ENCODE data around the gene METTL26.

The METTL26 gene

GRCh38 chr16:592518-593306 lies 43.4 kb downstream of the METTL26 start:
- WGBS (ENCODE audit: extremely low coverage, insufficient coverage, low lambda C conversion rate), result no CpG with 5 or more reads among the region's 24 CpGs
- no peak overlapping the region for H3K4ac ChIP-seq (ENCODE audit: low read depth, low read length)
- H3K4me3 ChIP-seq (ENCODE audit: low read length), result no peak overlapping the region

GRCh38 chr16:591892-592517 lies 44.1 kb downstream of the METTL26 start:
- H2AK5ac ChIP-seq (ENCODE audit: low read length), result no peak overlapping the region
- no peak overlapping the region for H3K4me3 ChIP-seq (ENCODE audit: low read length)
- H3K18ac ChIP-seq (ENCODE audit: low read length), result no peak overlapping the region
- WGBS (ENCODE audit: extremely low coverage, insufficient coverage, low lambda C conversion rate), result no CpG with 5 or more reads among the region's 15 CpGs
- H3K56ac ChIP-seq (ENCODE audit: low read length), result no peak overlapping the region
- H2BK120ac ChIP-seq (ENCODE audit: low read depth, low read length), result no peak overlapping the region
- H4K5ac ChIP-seq (ENCODE audit: low read length), result no peak overlapping the region
- H2BK15ac ChIP-seq (replicated peaks; ENCODE audit: low read depth), result no peak overlapping the region
- no peak overlapping the region for H3K23ac ChIP-seq (ENCODE audit: low read length)
- no peak overlapping the region for H3K27ac ChIP-seq (ENCODE audit: low read depth, low read length)
- H3K36me3 ChIP-seq (ENCODE audit: control insufficient read depth, insufficient read depth, low read length), result no peaks in the 10 kb centered on the region
- H3K9ac ChIP-seq (ENCODE audit: low read length), result no peak overlapping the region
- H3K4me2 ChIP-seq (ENCODE audit: low read length), result no peak overlapping the region
- no peak overlapping the region for H3K4ac ChIP-seq (ENCODE audit: low read depth, low read length)
- peaks cover 12% of the 10 kb centered on the region for H3K79me2 ChIP-seq (ENCODE audit: control insufficient read depth, insufficient read depth, low read length)
- H3K27me3 ChIP-seq (ENCODE audit: insufficient read depth, low read length, poor library complexity), result no peaks in the 10 kb centered on the region
- no peak for DNase-seq
- no peak overlapping the region for H4K8ac ChIP-seq (ENCODE audit: low read depth, low read length)
- peaks cover 3% of the 10 kb centered on the region for H3K4me1 ChIP-seq (ENCODE audit: control insufficient read depth, low read depth, low read length)
- no peak overlapping the region for H2BK5ac ChIP-seq (ENCODE audit: low read length)
- H3K79me1 ChIP-seq (ENCODE audit: low read length), result peaks cover 23% of the 10 kb centered on the region

More at GRCh38 chr16:592518-593306, 43.4 kb downstream of the METTL26 start:
- Histone ChIP-seq H4K8ac (ENCODE audit: low read depth, low read length) (no peak overlapping the region), H3K18ac (ENCODE audit: low read length) (no peak overlapping the region), H3K79me1 (ENCODE audit: low read length) (peaks cover 23% of the 10 kb centered on the region), H2AK5ac (ENCODE audit: low read length) (no peak overlapping the region), H2BK15ac (replicated peaks; ENCODE audit: low read depth) (no peak overlapping the region), H3K4me1 (ENCODE audit: control insufficient read depth, low read depth, low read length) (peaks cover 3% of the 10 kb centered on the region), H3K9ac (ENCODE audit: low read length) (no peak overlapping the region), H3K4me2 (ENCODE audit: low read length) (no peak overlapping the region), H3K36me3 (ENCODE audit: control insufficient read depth, insufficient read depth, low read length) (no peaks in the 10 kb centered on the region), H3K27me3 (ENCODE audit: insufficient read depth, low read length, poor library complexity) (no peaks in the 10 kb centered on the region), H3K27ac (ENCODE audit: low read depth, low read length) (no peak overlapping the region), H3K56ac (ENCODE audit: low read length) (no peak overlapping the region), H2BK120ac (ENCODE audit: low read depth, low read length) (no peak overlapping the region), H3K23ac (ENCODE audit: low read length) (peak overlapping the region; percentile 24), H2BK5ac (ENCODE audit: low read length) (no peak overlapping the region), H4K5ac (ENCODE audit: low read length) (no peak overlapping the region), H3K79me2 (ENCODE audit: control insufficient read depth, insufficient read depth, low read length) (peaks cover 12% of the 10 kb centered on the region)
- DNase-seq, result no peak

GRCh38 chr16:591231-591630 lies 44.9 kb downstream of the METTL26 start:
- WGBS (ENCODE audit: extremely low coverage, insufficient coverage, low lambda C conversion rate), result no CpG with 5 or more reads among the region's 8 CpGs
- Histone ChIP-seq H3K27ac (ENCODE audit: low read depth, low read length) (no peak overlapping the region), H2BK5ac (ENCODE audit: low read length) (no peak overlapping the region), H2AK5ac (ENCODE audit: low read length) (no peak overlapping the region), H3K18ac (ENCODE audit: low read length) (no peak overlapping the region), H3K56ac (ENCODE audit: low read length) (no peak overlapping the region), H3K79me2 (ENCODE audit: control insufficient read depth, insufficient read depth, low read length) (peaks cover 12% of the 10 kb centered on the region), H2BK120ac (ENCODE audit: low read depth, low read length) (no peak overlapping the region), H3K79me1 (ENCODE audit: low read length) (peaks cover 19% of the 10 kb centered on the region), H2BK15ac (replicated peaks; ENCODE audit: low read depth) (no peak overlapping the region), H4K8ac (ENCODE audit: low read depth, low read length) (no peak overlapping the region), H3K23ac (ENCODE audit: low read length) (no peak overlapping the region), H4K5ac (ENCODE audit: low read length) (no peak overlapping the region), H3K4me2 (ENCODE audit: low read length) (no peak overlapping the region), H3K4ac (ENCODE audit: low read depth, low read length) (no peak overlapping the region), H3K27me3 (ENCODE audit: insufficient read depth, low read length, poor library complexity) (no peaks in the 10 kb centered on the region), H3K36me3 (ENCODE audit: control insufficient read depth, insufficient read depth, low read length) (no peaks in the 10 kb centered on the region), H3K4me1 (ENCODE audit: control insufficient read depth, low read depth, low read length) (peaks cover 3% of the 10 kb centered on the region), H3K4me3 (ENCODE audit: low read length) (no peak overlapping the region), H3K9ac (ENCODE audit: low read length) (no peak overlapping the region)
- DNase-seq, result no peak

GRCh38 chr16:590815-591200 lies 45.3 kb downstream of the METTL26 start:
- Histone ChIP-seq H2BK5ac (ENCODE audit: low read length) (no peak overlapping the region), H2BK120ac (ENCODE audit: low read depth, low read length) (no peak overlapping the region), H4K8ac (ENCODE audit: low read depth, low read length) (no peak overlapping the region), H3K18ac (ENCODE audit: low read length) (no peak overlapping the region), H3K79me2 (ENCODE audit: control insufficient read depth, insufficient read depth, low read length) (peaks cover 12% of the 10 kb centered on the region), H3K9ac (ENCODE audit: low read length) (peak overlapping the region; percentile 90), H2AK5ac (ENCODE audit: low read length) (no peak overlapping the region), H2BK15ac (replicated peaks; ENCODE audit: low read depth) (no peak overlapping the region), H3K36me3 (ENCODE audit: control insufficient read depth, insufficient read depth, low read length) (no peaks in the 10 kb centered on the region), H3K27me3 (ENCODE audit: insufficient read depth, low read length, poor library complexity) (no peaks in the 10 kb centered on the region), H4K5ac (ENCODE audit: low read length) (no peak overlapping the region), H3K4me3 (ENCODE audit: low read length) (no peak overlapping the region), H3K79me1 (ENCODE audit: low read length) (peaks cover 18% of the 10 kb centered on the region), H3K27ac (ENCODE audit: low read depth, low read length) (no peak overlapping the region), H3K23ac (ENCODE audit: low read length) (peak overlapping the region; percentile 66), H3K56ac (ENCODE audit: low read length) (peak overlapping the region; percentile 95), H3K4ac (ENCODE audit: low read depth, low read length) (no peak overlapping the region), H3K4me1 (ENCODE audit: control insufficient read depth, low read depth, low read length) (peaks cover 3% of the 10 kb centered on the region), H3K4me2 (ENCODE audit: low read length) (peak overlapping the region; percentile 87)
- DNase-seq, result no peak
- WGBS (ENCODE audit: extremely low coverage, insufficient coverage, low lambda C conversion rate), result no CpG with 5 or more reads among the region's 10 CpGs

GRCh38 chr16:590188-590814 lies 45.8 kb downstream of the METTL26 start:
- H2BK5ac ChIP-seq (ENCODE audit: low read length), result no peak overlapping the region
- H2AK5ac ChIP-seq (ENCODE audit: low read length), result no peak overlapping the region
- H3K79me2 ChIP-seq (ENCODE audit: control insufficient read depth, insufficient read depth, low read length), result peaks cover 12% of the 10 kb centered on the region
- peak overlapping the region; percentile 95 for H3K56ac ChIP-seq (ENCODE audit: low read length)
- peak overlapping the region; percentile 90 for H3K9ac ChIP-seq (ENCODE audit: low read length)
- H3K23ac ChIP-seq (ENCODE audit: low read length), result peak overlapping the region; percentile 66
- H3K4me2 ChIP-seq (ENCODE audit: low read length), result peak overlapping the region; percentile 87
- peak overlapping the region; percentile 6 for H3K18ac ChIP-seq (ENCODE audit: low read length)
- no CpG with 5 or more reads among the region's 71 CpGs for WGBS (ENCODE audit: extremely low coverage, insufficient coverage, low lambda C conversion rate)
- peaks cover 3% of the 10 kb centered on the region for H3K4me1 ChIP-seq (ENCODE audit: control insufficient read depth, low read depth, low read length)
- H3K27me3 ChIP-seq (ENCODE audit: insufficient read depth, low read length, poor library complexity), result no peaks in the 10 kb centered on the region
- H3K79me1 ChIP-seq (ENCODE audit: low read length), result peaks cover 18% of the 10 kb centered on the region
- H4K8ac ChIP-seq (ENCODE audit: low read depth, low read length), result no peak overlapping the region
- no peak overlapping the region for H3K4ac ChIP-seq (ENCODE audit: low read depth, low read length)
- DNase-seq, result no peak
- no peak overlapping the region for H2BK15ac ChIP-seq (replicated peaks; ENCODE audit: low read depth)
- H3K36me3 ChIP-seq (ENCODE audit: control insufficient read depth, insufficient read depth, low read length), result no peaks in the 10 kb centered on the region
- no peak overlapping the region for H4K5ac ChIP-seq (ENCODE audit: low read length)
- no peak overlapping the region for H2BK120ac ChIP-seq (ENCODE audit: low read depth, low read length)
- H3K4me3 ChIP-seq (ENCODE audit: low read length), result peak overlapping the region; percentile 85
- no peak overlapping the region for H3K27ac ChIP-seq (ENCODE audit: low read depth, low read length)
